Measurements from ENCODE around the gene DUS3L. TPM values are rescaled to one million over a fixed set of nuclear protein-coding genes. Genes with fewer than 3 reads are reported as not detected.

DUS3L gene, protein sequence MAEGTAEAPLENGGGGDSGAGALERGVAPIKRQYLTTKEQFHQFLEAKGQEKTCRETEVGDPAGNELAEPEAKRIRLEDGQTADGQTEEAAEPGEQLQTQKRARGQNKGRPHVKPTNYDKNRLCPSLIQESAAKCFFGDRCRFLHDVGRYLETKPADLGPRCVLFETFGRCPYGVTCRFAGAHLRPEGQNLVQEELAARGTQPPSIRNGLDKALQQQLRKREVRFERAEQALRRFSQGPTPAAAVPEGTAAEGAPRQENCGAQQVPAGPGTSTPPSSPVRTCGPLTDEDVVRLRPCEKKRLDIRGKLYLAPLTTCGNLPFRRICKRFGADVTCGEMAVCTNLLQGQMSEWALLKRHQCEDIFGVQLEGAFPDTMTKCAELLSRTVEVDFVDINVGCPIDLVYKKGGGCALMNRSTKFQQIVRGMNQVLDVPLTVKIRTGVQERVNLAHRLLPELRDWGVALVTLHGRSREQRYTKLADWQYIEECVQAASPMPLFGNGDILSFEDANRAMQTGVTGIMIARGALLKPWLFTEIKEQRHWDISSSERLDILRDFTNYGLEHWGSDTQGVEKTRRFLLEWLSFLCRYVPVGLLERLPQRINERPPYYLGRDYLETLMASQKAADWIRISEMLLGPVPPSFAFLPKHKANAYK
- 10 to 100 TPM; 19.5 to 33.1 (median 24.3) TPM for polyA plus RNA-seq (ENCODE audit: insufficient read length in 4 of 4)

DNA sequence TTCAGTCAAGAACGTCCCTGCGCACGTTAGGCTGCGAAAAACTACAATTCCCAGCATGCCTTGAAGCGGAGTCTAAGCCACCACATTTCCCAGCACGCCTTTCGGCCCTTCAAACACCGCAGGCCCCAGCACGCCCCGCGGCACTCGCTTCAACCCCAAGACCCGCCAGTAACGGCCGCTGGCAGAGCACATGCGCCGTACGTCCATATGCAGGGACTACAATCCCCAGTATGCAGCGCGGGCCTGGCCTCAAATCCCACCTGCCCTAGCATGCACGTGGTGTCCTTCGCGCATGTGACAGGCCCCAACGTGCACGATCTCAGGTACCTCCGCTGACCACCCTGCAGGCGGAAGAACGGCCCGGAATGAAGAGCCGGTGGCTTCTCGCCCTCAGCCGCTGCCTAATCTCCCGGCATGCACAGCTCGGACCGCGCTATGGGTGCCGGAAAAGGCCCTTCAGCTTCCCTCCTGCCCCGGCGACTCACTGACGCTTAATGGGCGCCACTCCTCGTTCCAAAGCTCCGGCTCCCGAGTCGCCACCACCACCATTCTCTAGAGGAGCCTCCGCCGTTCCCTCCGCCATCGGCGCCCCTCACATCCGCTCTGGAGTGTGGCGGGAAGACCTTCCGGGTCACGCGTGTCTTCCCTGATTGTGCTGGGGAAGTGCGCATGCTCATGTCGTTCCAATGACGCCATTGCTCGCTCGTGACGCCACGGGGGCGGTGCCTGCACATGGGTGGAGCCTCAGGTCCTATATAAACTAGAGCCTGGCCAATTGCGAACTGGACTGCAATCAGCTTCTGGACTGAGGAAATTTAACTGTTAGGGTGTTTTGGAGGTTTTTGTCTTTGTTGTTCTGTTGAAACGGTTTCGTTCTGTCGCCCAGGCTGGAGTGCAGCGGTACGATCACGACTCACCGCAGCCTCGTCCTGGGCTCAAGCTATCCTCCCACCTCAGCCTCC, at the start of gene DUS3L:
Gene DUS3L (minus strand): TSS at position 605 of the 962 bp plus-strand sequence. CDS start 22 bp downstream, at position 583.
- peak; percentile 90 to 93 (median 91) for DNase-seq (ENCODE audit: low read depth in 4 of 4, low spot score in 3 of 4)

DNA sequence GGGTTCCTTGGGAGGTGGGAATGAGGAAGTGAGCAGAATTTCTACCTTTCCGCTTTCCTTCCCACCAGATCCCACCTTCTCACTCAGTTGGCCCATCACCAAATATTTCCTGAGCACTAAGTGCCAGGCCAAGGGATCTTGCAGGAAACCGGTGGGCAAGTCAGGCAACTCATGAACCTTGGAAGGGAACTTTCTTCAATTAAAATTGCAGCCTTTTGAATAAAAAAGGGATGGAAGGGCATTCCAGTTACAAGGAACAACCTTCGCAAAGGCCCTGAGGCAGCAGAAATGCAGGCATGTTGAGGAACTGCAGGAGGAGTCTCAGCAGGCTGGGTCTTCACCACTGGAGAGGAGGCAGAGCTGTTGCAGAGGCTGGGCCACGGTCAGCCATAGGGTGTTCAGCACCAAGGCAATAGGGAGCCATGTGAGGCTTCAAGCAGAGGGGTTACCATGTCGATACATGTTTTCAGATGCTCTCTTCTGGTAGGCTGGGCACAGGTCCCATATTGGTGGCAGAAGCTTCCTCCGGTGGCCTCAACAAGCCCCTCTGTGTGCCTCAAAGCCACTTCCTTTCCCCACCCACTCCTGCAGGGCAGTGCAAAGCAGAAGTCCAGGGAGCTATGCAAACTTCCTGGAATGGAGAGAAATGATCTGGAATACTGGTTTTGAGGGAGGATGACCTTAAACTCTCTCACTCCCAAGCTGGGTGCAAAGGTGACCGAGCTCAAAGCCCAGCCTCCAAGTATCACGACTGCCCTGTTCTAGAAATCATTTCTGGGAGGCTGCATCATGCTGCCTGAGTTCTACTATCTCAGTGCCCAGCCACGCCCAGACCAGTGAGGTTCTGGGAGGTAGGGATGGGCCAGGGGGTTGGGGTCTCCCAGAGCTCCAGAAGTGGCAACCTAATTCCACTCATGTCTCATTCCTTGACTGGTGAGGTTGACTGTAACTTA, 48.4 kb upstream of the DUS3L start, which contains the start of gene FUT6:
Gene FUT6 (minus strand): TSS at position 638 of the 953 bp plus-strand sequence. CDS start 7,135 bp downstream, outside the sequence.
- DNase-seq (ENCODE audit: low read depth in 4 of 4, low spot score in 3 of 4), result no peak

DNA sequence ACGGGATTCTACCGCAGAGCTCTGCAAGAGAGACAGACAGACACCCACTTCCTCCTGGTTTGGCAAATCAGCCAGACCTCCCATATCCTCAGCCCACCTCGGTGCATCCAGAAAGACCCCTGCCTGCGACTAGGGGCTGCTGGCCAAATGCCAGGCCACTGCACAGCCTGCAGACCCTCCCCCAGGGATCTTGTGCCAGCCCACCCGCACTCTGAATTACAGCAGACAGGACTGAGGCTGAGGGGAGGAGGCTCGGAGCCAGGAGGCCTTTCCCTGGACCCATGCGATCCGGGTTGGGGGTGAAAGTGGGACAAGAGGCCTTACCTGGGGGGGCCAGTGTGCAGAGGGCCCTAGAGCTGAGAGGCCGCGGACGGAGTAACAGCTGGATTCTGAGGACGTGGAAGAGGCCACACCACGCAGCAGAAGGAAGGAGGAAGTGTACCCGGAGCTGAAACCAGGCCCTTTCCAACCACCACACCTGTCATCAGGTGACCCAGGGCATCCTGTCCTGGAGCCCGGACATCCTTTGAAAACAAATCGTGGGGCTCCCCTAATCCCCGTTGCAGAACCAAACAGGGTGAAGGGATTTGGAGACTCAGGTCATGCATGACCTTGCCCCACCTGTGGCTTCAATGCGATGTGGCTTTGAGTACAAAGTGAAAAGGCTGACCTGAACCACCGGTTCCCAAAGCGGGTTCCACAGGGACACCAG, 47.5 kb upstream of the DUS3L start:
- DNase-seq (ENCODE audit: low read depth in 4 of 4, low spot score in 3 of 4), result no peak

DNA sequence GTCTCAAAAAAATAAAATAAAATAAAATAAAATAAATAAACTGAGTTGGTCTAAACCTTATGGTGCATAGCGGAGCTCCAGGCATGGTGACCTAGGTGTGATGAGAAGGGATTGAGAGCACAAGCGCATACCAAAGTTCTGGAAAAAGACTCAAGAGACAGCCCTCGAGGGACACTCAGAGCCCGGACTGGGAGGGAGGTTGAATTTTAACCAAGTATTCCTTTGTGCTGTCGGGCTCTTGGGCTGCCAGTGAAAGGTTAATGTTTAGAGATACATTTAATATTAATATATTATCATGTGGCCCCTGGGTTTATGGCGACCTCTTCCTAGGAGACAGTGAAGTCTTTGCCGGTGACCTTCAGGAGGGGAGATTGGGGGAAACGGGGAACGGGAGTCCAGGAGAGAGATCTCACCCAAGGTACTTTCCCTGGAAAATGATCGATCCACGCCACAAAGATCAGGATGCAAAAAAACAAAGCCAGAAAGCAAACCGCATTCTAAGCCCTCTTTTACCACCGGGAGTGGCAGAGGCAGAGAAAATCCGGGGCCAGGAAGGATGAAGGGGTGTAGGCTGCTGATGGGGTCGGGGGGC, 46.9 kb upstream of the DUS3L start:
- DNase-seq (ENCODE audit: low read depth in 4 of 4, low spot score in 3 of 4), result no peak

DNA sequence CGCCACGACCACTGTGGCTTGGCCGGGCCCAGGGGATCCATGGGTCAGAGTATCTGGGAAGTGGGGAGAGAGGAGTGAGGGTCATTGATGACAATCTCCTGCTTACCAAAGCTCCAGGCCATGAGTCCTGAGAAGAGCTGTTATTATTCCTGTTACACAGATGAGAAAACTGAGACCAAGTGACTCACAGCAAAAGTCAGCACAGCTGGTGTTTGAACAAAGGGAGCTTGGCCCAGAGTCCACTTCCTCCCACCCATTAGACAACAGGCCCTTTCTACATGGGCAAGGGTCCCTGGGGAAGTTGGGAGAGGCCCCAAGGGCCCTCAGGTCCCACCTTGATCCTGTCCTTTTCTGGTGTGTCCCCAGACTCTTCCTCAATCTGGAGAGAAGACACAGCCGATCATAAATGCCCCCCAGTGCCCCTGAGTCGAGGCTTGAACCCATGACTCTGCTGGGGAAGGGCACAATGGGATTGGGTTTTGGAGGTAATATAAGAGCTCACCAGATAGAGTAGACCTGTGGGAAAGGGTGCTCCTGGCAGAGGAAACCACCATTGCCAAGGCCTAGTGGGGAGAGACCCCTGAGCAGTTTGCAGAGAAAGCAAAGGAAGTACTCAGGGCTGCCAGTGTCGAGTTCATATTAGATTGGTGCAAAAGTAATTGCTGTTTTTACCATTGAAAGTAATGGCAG, 41.7 kb upstream of the DUS3L start:
- DNase-seq (ENCODE audit: low read depth in 4 of 4, low spot score in 3 of 4), result no peak

DNA sequence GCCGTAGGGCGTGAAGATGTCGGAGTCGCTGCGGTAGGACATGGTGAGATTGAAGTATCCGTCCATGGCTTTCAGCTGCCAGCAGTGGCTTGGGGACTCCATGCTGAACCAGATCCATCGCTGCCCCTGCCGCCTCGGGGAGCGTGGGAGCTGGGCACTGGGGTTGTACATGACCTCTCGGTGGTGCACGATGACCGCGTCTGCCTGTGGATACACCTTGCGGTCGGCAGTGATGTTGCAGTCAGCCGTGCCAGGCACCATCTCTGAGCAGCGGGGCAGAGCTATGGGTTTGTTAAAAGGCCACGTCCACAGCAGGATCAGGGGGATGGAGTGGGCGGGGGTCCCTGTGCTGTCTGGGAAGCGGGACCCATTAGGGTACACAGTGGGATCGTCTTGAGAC, 41.1 kb upstream of the DUS3L start:
- no peak for DNase-seq (ENCODE audit: low read depth in 4 of 4, low spot score in 3 of 4)

DNA sequence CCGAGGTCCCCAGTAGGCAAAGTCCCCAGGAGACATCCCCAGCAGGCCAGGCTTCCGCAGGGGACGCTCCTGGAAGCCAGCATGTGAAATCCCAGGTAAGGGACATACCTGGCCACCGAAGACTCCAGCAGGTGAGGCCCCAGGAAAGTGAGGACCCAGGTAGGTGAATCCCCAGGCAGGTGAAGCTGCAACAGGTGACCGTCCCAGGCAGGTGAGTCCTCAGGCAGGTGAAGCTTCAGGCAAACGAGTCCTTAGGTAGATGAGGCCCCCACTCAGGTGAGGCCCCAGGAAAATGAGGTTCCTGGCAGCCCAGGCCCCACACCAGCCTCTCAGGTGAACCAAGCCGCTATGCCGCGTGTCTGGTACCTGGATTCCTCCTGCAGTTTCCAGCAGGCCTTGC, 40.2 kb upstream of the DUS3L start:
- no peak for DNase-seq (ENCODE audit: low read depth in 4 of 4, low spot score in 3 of 4)

DNA sequence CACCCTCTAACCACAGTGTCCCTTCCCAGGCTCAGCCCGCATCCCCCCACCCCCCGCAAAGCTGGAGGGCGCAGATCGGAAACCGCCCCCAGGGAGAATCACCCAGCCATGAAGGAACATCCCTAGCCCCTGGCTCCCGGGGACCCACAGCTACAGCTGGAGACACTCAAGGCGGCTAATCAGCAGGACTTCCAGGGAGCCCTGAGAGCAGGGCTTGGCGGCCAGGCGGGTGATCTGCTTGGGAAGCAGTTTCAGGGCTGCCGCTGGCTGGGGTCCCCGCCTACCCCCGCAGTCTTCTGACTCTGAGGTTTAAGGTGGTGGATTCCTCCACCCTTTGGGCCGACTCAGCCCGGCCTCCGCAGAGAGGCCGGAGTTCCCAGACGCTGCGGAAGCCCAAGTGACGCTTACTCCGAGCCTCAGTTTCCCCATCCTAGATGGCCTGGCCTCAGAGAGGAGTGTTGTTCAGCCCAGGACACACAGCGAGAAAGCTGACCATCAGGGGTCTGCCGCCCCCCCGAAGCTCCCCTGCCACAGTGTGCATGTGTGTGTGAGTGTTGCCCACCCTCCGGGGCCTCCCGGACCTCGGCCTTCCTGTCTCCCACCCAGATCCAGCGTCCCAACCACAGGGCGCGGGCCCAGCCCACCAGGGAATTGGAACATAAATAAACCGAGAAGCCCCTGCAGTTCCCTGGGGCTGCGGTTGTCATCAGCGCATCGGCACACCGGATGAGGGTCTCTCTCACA, 38.8 kb upstream of the DUS3L start:
- no peak for DNase-seq (ENCODE audit: low read depth in 4 of 4, low spot score in 3 of 4)

DNA sequence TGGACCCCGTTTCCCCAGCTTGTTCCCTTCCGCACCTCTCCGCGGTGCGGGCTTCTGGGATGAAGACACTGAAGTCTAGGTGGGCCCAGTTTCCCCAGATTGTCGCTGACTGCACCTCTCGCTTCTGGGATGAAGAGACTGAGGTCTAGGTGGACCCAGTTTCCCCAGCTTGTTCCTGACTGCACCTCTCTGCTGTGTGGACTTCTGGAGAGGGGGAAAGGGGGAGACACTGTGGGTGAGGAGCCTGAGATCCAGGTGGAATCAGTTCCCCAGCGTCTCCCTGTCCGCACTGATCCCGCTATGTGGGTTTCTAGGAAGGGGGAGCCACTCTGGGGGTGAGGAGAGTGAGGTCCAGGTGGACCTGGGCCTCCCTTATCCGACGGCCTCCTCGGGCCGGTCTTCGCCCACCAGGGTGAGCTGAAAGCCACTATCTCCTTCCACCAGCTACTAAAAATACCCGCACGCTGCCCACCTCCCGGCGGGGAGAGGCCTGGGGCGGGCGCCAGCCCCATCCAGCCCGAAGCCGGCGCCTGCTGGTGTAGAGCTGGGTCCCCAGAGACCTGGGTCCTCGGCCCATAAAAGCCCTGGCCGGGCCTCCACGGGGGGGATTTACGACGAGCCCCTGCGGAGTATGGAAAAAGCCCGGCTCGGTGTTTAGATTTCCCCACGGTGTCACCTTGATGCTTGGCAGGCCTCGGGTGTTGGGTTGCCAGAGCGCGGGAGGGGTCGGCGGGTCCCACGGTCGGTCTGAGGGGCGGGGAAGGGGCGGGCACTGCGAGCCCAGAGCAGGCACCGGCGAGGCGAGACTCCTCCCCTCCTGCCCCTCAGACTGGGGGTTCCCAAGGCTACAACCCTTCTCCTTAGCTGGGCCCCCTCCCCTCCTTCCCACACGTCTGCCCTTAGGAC, 38.0 kb upstream of the DUS3L start:
- peak; percentile 60 to 74 (median 68) for DNase-seq (ENCODE audit: low read depth in 4 of 4, low spot score in 3 of 4)

DNA sequence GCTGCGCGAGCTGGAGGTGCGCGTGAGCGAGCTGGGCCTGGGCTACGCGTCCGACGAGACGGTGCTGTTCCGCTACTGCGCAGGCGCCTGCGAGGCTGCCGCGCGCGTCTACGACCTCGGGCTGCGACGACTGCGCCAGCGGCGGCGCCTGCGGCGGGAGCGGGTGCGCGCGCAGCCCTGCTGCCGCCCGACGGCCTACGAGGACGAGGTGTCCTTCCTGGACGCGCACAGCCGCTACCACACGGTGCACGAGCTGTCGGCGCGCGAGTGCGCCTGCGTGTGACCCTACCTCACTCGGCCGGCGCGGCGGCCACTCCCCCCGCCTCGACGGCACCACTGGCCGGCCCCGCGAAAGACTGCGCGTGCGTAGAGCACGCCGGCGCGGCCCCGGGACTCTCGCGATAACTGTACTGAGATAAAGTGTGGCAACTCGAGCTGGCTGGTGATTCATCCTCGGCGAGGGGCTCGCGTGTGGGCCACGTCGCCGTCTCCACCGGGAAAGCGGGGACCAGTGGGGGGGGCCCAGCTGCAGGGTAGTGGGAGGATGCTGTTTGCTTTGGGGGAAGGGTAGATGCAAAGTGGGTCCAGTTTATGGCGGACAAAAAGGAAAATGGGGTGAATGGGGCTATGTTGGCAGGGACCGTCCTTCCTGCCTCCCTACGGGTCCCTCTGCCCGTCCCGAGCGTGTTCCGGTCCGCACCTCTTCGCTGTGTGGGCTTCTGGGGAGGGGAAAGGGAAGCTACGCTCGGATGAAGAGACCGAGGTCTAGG, 37.1 kb upstream of the DUS3L start:
- DNase-seq (ENCODE audit: low read depth in 4 of 4, low spot score in 3 of 4), result peak; percentile 87 to 95 (median 92)

DNA sequence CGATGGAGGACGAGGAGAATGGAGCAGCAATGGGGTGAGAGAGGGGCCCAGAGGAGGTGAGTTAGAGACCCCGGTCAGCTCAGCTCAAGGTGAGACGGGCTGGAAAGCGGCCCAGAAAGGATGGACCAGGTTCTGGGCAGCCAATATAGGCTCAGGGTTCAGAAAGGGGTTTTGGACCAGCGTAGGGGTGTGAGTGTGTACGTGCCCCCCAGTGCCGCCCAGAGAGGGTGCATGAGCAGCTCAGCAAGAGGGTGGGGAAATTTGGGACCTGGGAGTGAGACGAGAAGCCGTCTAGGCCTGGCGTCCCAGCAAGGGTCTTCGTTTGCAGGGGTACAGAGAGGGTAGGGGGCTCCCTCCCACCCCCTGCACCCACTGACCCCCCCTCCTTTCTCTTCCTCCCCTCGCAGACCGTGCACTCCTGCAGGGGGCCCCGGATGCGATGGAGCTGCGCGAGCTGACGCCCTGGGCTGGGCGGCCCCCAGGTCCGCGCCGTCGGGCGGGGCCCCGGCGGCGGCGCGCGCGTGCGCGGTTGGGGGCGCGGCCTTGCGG, 36.5 kb upstream of the DUS3L start:
- no peak for DNase-seq (ENCODE audit: low read depth in 4 of 4, low spot score in 3 of 4)

DNA sequence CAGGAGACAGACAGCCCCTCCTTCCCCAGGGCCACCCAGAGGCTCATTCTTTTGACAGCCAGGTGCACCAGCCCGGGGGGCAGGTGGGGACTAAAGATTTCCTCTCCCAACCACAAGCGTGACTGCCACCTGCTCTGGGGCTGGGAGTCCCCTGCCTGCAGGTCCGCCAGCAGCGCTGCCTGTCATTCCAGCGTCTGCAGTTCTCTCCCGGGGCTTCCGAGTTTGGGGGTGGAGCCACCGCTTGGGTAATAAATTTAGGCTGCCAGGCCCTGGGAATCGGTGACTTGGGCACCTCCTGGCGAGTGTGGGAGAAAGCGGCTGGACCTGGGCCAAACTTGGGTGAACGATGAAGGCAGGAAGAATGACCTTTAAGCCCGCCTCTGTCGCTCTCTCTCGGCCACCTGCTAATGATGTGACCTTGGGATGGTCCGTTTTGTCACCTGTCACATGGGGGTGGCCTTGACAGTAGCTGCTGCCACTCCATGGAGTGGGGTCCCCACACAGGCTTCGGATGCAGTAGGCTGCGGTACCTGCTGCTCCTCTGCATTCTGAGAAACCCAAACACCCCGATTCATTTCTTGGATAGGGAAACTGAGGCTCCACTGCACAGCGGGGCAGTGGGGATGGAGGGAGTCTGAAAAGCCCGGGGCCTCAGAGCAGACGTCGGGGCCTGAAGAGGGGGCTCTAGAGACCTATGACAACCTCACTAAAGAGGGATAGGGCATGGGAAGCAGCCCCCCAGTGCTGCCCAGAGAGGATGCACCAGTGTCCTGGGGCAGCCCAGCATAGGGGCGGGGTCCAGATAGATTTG, 35.8 kb upstream of the DUS3L start:
- peak in 1 of 4 donors; percentile 72 for DNase-seq (ENCODE audit: low read depth in 4 of 4, low spot score in 3 of 4)

DNA sequence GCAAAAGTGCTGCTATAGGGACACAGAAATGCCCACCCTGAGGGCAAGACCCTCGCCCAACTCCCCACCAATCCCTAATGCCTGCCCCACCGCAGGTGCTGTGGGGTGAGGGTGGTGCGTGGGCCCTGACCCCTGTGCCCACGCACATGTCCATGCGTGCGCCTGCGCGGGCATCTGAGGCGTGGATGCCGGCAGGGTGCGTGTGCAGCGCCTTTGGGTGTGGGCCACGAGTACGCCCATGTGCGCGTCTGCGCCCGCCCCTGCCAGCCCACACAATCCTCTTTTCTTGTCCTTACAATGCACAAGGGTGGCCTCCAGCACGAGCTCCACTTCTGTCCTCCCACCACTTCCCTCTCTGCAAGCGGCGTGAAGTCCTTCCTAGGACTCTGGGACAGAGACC, 34.2 kb upstream of the DUS3L start:
- DNase-seq (ENCODE audit: low read depth in 4 of 4, low spot score in 3 of 4), result no peak

DNA sequence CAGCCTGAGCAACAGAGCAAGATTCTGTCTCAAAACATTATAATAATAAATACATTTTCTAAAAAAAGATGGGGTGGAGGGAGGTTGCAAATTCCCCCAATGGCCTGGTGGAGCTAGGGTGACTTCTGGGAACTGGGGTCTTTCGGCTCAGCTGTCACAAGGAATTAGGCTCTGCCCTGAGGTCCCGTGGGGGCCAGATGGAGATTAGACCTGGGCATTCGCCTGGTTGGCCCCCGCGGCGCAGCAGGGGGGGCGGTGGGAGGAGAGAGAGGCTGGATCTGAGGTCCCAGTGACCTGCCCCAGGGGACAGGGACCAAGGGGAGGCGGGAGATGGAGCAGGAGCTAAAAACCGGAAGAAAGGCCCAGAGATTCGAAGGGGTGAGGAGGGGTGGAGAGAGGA, 33.8 kb upstream of the DUS3L start:
- no peak for DNase-seq (ENCODE audit: low read depth in 4 of 4, low spot score in 3 of 4)
